ENCODE results near the gene STAT4.

STAT4 gene

DNA sequence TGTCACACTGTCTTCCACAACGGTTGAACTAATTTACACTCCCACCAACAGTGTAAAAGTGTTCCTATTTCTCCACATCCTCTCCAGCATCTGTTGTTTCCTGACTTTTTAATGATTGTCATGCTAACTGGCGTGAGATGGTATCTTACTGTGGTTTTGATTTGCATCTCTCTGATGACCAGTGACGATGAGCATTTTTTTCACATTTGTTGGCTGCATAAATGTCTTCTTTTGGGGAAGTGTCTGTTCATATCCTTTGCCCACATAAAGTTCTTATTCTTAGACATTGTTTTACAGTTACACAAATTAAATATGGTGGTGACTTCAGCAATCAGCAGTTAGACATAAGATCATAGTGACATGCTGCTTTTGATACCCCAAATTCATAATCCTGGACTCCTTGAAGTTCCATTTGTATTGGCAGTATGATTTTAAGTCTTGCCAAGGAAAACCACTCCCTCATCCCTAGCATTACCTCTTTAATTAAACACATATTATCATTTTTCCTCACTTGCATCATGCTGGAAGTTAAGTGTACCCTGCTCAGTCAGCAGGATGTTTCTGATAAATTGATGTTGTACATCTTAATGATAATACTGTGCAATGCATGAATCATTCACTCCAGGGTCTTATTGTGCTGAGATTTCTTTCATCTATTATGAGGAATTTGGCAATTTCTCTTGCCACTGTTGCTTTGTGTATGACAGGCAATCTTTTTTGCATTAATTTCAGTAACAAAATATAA, 69.2 kb downstream of the STAT4 start:
- no peak for DNase-seq

DNA sequence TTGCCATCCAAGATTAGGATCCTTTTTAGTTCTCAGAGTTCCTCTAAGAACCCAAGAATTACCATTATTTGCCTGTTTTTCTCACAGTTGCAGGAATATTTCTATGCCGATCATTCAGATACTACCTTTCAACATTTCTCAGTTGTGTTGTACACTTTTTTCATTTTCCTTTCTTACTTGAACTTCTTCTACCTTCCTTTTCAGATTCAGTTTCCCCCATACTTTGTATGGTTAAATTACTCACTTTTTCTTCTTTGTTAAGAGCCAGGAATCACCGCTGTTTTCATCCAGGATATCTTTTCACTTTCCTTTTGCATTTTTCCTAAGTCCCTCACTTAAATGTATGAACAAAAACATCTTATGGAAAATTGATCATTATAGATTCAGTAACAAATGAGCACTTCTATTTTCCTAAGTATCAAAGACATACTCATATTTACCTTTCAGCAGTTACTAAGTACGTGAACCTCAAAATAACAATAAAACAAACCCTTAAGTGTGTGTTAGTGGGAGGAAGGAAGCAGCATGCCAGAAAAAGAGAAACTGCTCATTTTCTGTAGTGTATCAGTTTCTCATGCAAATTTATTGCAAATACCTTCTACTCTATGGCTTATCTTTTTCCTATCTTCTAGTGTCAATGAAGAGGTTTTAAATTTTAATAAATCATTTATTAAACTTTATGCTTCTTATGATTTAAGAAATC, 72.5 kb downstream of the STAT4 start:
- DNase-seq, result no peak

DNA sequence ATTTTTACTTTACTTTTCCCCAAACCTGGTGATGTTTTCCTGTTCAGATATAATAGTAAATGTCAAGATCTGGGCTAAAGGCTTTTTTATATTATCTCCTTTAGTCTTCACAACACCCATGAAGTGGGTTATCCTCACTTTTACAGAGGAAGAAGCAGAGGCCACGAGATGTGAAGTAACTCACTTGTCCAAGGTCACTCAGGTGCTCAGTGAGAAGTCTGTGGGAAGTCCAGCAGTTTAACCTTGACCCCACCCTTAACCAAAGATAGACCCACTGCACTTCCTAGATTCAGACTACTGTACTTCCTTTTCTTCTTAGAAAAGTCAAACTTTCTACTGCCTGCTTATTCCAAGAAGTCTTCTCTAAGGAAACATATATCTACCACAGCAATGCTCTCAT, 80.5 kb downstream of the STAT4 start:
- no peak for DNase-seq

DNA sequence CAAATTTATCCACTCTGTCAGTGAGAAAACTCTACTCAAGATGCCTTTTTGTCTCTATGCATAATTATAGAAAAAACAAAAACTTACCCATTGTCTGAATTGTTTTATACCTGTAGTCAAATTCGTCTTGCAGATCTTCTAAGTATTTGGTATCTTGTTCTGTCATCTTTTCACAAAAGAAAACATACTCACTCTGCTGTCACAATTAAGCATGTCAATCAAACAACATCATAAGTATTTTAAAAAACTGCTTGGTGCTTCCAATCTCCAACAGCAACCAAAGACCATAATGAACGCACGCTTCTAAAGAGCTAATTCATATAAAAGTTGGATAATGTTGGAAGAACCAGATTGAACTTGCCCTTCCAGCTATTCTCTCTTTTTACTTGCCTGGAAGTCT, 81.2 kb downstream of the STAT4 start:
- DNase-seq, result no peak

GRCh38 chr2:191066919-191067233, 83.9 kb downstream of the STAT4 start:
- DNase-seq, result no peak

- no peak for DNase-seq
These were observed 84.4 kb downstream of the STAT4 start for GRCh38 chr2:191066197-191066918.

DNA sequence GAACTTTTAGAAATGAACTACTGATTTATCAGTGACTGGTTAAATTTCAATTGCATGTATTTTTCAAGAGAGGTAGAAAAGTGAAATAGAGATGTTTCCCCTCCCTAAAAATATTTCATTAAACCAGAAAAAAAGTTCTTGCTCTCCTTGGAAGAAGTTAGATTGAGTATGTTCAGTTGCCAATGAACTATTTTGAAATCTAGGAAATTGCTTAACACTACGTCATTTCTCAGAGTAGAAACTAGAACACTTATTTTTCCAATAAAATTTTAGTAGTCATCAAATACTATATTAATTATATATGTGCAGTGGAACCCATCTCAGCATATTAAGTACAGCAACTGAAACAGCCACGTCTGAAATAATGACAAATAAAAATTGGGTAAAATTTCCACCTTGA, 85.0 kb downstream of the STAT4 start:
- no peak for DNase-seq

DNA sequence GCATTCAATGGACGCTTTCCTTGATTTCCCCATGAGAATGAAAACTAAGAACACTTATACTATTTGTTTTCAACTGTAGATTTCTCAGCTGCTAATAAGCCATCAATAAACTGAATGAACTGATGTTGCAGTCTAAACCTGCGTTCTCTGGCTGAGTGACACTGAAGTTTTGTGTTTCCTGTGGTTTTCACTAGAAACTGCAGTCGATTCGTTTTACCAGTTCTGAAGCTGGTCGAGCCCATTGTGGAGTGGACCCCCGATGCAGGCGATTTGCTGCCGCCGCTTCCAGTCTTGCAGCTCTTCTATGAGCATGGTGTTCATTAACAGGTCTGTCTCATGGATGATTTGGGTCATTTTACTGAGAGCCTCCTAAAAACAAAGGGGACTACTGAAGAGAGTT, 86.2 kb downstream of the STAT4 start:
- DNase-seq, result no peak

- DNase-seq, result no peak
These were observed 87.2 kb downstream of the STAT4 start for GRCh38 chr2:191063584-191063983.

GRCh38 chr2:191061381-191061980, 89.3 kb downstream of the STAT4 start:
- DNase-seq, result no peak

DNA sequence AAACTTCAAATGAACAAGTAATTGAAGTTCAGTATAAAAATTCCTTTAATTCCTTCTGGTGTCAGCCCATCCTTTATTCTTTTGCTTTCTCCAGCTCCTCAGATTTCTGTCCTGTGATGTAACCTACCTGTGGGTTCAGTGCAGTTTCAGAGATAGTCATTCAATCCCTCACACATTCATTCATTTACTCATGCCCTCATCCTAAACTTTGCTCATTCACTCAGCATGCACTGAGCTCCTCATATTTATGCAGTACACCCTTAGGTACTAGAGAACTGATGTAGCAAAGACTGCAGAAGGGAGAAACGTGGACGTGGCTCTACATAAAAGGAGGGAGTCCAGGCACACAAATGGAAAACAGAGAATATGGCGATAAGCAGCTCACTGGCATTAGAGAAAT, 91.5 kb downstream of the STAT4 start:
- DNase-seq, result no peak

GRCh38 chr2:191056228-191056627, 94.6 kb downstream of the STAT4 start:
- no peak for DNase-seq

GRCh38 chr2:191053256-191053655, 97.5 kb downstream of the STAT4 start:
- DNase-seq, result no peak

DNA sequence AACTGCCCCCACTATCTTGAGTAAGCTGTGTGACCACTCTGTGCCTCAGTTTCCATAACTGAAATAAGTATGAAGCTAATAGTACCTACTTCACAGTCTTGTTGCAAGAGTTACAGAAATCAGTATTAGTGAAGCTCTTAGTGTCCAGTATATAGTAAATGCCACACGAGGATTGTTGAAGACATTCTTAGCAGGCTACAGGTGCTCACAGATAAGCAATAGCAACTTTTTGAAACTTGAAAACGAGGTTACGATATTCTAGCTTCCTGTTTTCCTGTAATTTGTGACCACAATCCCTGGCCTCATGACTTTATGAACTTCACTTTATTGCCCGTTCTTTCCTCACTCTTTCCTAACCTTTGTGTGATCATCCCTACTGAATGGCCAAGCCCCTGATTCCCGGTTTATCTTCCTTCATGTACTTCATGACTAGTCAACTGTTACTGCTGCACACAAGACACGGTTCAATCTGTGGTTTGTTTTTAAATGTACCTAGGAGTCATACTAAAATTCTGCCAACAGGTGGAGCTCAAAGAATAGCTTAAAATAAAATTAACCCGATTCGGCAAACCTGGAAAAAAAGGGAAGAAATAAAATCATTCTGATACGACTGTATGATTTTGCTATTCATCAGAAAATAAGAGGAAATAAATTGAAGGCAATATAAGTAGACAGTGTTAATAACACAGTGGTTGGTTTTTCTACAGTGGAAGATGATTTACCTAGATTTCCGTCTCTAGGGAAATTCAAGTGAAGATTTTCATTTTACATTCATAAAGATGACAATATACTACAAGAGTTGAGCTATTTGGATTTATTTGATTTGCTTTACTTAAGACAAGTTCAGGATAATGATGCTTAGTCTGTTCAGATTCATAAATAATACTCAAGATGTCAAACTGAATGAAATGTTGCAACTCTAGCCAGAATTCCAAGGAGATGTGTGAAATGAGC, 98.7 kb downstream of the STAT4 start:
- peak; percentile 49 for DNase-seq

DNA sequence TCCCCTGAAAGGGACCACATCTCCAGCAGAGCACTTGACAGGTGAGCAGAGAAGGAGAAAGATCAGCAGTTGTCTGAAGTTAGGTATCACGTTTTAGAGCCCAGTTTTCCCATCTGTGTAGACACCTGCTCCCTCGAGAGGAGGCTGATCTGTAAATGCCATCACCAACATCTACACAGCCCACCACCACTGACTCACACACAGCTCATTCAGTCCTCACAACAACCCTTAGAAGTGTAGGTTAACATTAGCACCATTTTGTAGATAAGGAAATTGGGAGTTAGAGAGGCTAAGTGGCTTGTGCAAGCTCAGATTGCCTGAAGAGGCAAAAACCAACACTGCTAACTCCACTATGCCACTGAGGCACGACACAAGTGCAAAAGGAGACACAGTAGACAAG, 99.6 kb downstream of the STAT4 start:
- no peak for DNase-seq

GRCh38 chr2:191050640-191050987, 100.2 kb downstream of the STAT4 start:
- no peak for DNase-seq

DNA sequence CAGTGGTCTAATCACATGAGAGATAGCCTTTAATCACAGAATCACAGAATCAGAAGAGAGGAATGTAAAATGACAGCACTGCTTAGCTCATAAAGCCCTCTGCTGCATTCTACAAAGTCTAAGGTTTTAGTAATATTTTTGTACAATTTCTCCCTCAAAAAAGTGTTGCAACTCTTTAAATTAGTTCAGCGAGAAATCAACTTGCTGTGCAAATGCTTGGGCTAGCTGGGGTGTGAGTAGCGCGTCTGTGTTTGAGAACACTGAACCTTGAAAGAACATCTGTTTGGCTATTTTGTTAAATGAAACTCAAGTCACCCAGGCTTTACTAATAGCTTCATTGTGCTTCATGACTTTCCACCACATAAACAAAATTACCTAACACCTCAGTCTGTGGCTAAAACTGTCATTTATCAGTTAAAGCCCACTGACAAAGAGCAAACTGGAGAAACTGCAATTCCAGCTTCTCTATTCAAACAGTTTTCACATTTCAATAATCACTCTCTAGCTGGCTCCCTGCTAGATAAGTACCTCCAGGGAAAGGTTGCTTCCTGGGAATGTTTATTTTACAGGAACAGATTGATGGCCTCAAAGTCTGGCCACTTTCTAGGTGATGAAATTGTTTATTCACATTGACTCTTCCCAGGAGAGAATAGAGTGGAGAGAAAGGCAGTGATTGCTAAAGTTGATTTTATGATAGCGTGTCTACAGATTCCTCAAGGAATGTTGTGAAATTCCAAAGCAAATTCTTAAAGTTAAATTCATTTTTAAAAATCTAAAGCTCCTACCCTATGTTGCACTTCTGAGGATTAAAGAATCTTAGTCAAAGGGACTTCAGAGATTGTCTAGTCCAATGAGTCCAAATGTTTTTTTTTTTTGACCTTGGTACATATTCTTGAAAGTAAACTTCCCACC, 100.8 kb downstream of the STAT4 start:
- DNase-seq, result peak; percentile 45

GRCh38 chr2:191048073-191048472, 102.7 kb downstream of the STAT4 start:
- no peak for DNase-seq

GRCh38 chr2:191045141-191045540, 105.7 kb downstream of the STAT4 start:
- no peak for DNase-seq

GRCh38 chr2:191043438-191043837, 107.4 kb downstream of the STAT4 start:
- no peak for DNase-seq

DNA sequence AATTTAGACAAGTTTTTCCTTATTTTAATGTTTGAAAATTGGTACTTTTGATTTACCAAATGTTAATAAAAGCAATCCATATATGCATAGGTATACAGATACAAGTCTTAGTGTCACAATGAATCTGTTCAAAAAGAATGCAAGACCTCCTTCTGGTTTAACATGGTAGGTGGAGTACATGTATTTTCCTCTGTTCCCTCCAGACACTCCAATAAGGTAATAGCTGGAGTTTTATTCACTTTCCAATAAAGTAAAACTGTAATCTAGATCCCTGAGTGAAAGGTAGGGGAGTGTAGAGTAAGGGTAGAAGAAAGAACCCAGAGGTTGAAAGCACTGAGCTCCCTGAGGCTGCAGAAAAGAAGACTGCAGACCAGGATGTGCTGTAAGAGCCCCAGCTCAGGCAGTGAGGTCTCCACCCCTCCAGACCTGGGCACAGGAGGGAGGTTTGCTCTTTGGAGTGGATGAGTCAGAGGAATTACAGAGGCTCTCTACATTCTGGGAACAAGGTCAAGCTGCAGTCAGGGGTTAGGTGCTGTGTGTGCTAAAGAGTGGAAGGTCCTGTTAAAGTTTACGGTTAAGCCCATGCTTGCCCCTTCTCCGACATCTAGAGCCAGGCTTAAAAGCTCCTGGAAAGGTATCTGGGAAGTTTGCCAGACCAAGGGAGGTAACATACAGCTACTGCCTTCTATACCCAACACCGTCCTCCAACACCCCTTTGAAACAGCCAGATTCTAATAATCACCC, 109.2 kb downstream of the STAT4 start:
- no peak for DNase-seq

Data from NCI-H2171 (cell line).